ENCODE data around the gene FRMD4B.

The FRMD4B gene

DNA sequence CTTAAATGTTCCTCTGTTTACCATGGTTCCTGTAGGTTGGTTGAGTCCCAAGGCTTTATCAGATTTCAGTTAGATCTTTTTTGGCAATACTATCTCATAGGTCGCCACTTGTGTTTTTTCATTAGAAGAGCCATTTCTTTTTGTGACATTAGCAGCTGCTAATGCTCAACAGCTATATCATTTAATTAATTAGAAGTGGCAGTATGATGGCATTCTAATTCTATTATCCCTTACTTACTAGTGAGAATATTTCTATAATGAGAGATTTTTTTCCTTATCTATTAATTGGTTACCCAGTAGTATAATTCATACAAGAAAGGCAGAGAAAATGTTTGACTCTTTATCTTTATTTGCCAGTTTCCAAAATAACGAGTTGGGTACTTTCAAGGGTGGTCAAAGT lies 25.2 kb downstream of the FRMD4B start:
- no peaks in the 10 kb centered on the region for H3K27me3 ChIP-seq (ENCODE audit: insufficient read depth, low read length, poor library complexity, severe bottlenecking)
- H2AFZ ChIP-seq (ENCODE audit: low read length): no peak overlapping the region
- no peaks in the 10 kb centered on the region for H3K9me2 ChIP-seq (replicated peaks; ENCODE audit: low read depth, low read length)
- no peaks in the 10 kb centered on the region for H3F3A ChIP-seq (ENCODE audit: low read depth)
- no peak overlapping the region for H3K4me3 ChIP-seq (ENCODE audit: low read length, poor library complexity, severe bottlenecking)
- no peaks in the 10 kb centered on the region for H3K4me1 ChIP-seq (ENCODE audit: insufficient read depth, low read length, poor library complexity, severe bottlenecking)
- H3K9me3 ChIP-seq (ENCODE audit: insufficient read depth, low read depth, low read length): no peaks in the 10 kb centered on the region
- no peaks in the 10 kb centered on the region for H3K36me3 ChIP-seq (ENCODE audit: insufficient read depth, low read length)
- no peaks in the 10 kb centered on the region for H4K20me1 ChIP-seq (ENCODE audit: insufficient read depth, low read length, poor library complexity, severe bottlenecking)
- TF ChIP-seq, protein P1, sequence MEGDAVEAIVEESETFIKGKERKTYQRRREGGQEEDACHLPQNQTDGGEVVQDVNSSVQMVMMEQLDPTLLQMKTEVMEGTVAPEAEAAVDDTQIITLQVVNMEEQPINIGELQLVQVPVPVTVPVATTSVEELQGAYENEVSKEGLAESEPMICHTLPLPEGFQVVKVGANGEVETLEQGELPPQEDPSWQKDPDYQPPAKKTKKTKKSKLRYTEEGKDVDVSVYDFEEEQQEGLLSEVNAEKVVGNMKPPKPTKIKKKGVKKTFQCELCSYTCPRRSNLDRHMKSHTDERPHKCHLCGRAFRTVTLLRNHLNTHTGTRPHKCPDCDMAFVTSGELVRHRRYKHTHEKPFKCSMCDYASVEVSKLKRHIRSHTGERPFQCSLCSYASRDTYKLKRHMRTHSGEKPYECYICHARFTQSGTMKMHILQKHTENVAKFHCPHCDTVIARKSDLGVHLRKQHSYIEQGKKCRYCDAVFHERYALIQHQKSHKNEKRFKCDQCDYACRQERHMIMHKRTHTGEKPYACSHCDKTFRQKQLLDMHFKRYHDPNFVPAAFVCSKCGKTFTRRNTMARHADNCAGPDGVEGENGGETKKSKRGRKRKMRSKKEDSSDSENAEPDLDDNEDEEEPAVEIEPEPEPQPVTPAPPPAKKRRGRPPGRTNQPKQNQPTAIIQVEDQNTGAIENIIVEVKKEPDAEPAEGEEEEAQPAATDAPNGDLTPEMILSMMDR (conservative IDR thresholded peaks at IDR 0.05; ENCODE audit: low read length): no peak
- no peak for TF ChIP-seq EZH2phosphoT487 (IDR thresholded peaks at IDR 0.05; ENCODE audit: borderline replicate concordance)
- no peak overlapping the region for H3K9ac ChIP-seq (ENCODE audit: low read depth, low read length, poor library complexity, severe bottlenecking)
- H3K4me2 ChIP-seq (ENCODE audit: low read depth, low read length, poor library complexity, severe bottlenecking): no peak overlapping the region
- no peaks in the 10 kb centered on the region for H3K79me2 ChIP-seq (ENCODE audit: insufficient read depth, low read length)

DNA sequence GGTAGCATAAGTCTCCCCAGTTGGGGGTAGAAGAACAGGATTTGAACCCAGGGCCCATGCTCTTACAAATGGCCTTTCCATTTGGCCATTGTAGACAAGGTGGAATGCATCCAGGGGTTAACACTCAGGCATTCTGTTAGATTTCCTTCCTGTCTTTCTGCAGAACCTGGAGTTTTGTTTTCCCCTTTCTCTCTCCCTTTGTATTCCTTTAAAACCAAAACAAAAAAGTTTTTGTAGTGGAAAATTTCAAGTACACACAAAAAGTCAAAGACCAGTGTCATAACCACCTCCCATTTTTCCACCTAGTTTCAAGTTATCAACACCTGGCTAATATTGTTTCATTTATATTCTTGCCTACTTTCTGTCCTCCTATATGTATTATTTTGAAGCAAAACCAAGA lies 26.0 kb downstream of the FRMD4B start:
- H3K4me2 ChIP-seq (ENCODE audit: low read depth, low read length, poor library complexity, severe bottlenecking): no peak overlapping the region
- no peak for TF ChIP-seq EZH2phosphoT487 (IDR thresholded peaks at IDR 0.05; ENCODE audit: borderline replicate concordance)
- TF ChIP-seq, protein P1 (conservative IDR thresholded peaks at IDR 0.05; ENCODE audit: low read length): no peak
- H3K9me3 ChIP-seq (ENCODE audit: insufficient read depth, low read depth, low read length): no peaks in the 10 kb centered on the region
- no peak overlapping the region for H2AFZ ChIP-seq (ENCODE audit: low read length)
- no peak overlapping the region for H3K9ac ChIP-seq (ENCODE audit: low read depth, low read length, poor library complexity, severe bottlenecking)
- H4K20me1 ChIP-seq (ENCODE audit: insufficient read depth, low read length, poor library complexity, severe bottlenecking): no peaks in the 10 kb centered on the region
- H3K9me2 ChIP-seq (replicated peaks; ENCODE audit: low read depth, low read length): no peaks in the 10 kb centered on the region
- no peaks in the 10 kb centered on the region for H3K4me1 ChIP-seq (ENCODE audit: insufficient read depth, low read length, poor library complexity, severe bottlenecking)
- no peaks in the 10 kb centered on the region for H3F3A ChIP-seq (ENCODE audit: low read depth)
- no peaks in the 10 kb centered on the region for H3K79me2 ChIP-seq (ENCODE audit: insufficient read depth, low read length)
- no peak overlapping the region for H3K4me3 ChIP-seq (ENCODE audit: low read length, poor library complexity, severe bottlenecking)
- no peaks in the 10 kb centered on the region for H3K27me3 ChIP-seq (ENCODE audit: insufficient read depth, low read length, poor library complexity, severe bottlenecking)
- no peaks in the 10 kb centered on the region for H3K36me3 ChIP-seq (ENCODE audit: insufficient read depth, low read length)

DNA sequence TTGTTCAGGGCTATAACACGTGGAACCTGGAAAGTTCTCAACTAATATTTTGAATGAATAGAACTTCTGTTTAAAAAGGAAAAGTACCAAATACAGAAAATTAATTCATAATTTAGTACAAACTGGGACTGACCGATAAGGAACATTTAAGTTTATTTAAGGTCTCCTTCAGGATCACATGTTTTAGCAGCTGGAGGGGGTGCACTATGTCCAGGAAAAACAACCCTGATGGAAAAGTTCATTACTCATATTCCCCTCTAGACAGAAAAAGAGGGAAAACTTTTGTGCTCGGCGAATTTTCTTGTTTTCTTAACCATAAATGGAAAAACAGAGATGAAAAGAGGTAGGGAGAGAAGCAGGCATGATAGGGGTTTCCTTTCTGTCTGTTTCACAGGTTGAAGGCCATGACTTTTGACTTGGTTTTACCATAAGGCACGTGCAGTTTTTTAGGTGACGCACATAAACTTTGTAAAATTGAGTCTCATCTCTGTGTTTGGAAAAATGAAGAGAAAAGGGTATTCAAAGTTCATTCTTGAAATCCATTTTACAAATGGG lies 26.5 kb downstream of the FRMD4B start:
- H3K4me3 ChIP-seq (ENCODE audit: low read length, poor library complexity, severe bottlenecking): no peak overlapping the region
- no peaks in the 10 kb centered on the region for H3K9me2 ChIP-seq (replicated peaks; ENCODE audit: low read depth, low read length)
- no peak overlapping the region for H3K4me2 ChIP-seq (ENCODE audit: low read depth, low read length, poor library complexity, severe bottlenecking)
- H3K36me3 ChIP-seq (ENCODE audit: insufficient read depth, low read length): no peaks in the 10 kb centered on the region
- no peaks in the 10 kb centered on the region for H4K20me1 ChIP-seq (ENCODE audit: insufficient read depth, low read length, poor library complexity, severe bottlenecking)
- no peak overlapping the region for H3K9ac ChIP-seq (ENCODE audit: low read depth, low read length, poor library complexity, severe bottlenecking)
- no peaks in the 10 kb centered on the region for H3K27me3 ChIP-seq (ENCODE audit: insufficient read depth, low read length, poor library complexity, severe bottlenecking)
- TF ChIP-seq EZH2phosphoT487 (IDR thresholded peaks at IDR 0.05; ENCODE audit: borderline replicate concordance): no peak
- TF ChIP-seq, protein P1 (conservative IDR thresholded peaks at IDR 0.05; ENCODE audit: low read length): no peak
- H3F3A ChIP-seq (ENCODE audit: low read depth): no peaks in the 10 kb centered on the region
- no peaks in the 10 kb centered on the region for H3K9me3 ChIP-seq (ENCODE audit: insufficient read depth, low read depth, low read length)
- no peak overlapping the region for H2AFZ ChIP-seq (ENCODE audit: low read length)
- no peaks in the 10 kb centered on the region for H3K79me2 ChIP-seq (ENCODE audit: insufficient read depth, low read length)
- no peaks in the 10 kb centered on the region for H3K4me1 ChIP-seq (ENCODE audit: insufficient read depth, low read length, poor library complexity, severe bottlenecking)

Measured in Loucy (cell line).